ENCODE results near the gene MECP2. TPM values are rescaled to one million over a fixed set of nuclear protein-coding genes. Genes with fewer than 3 reads are reported as not detected.
"Not testable (repeated sequence)": the region's sequence is repeated elsewhere in the genome, so short reads cannot be mapped to it uniquely, and the experiment has no call there.

Gene MECP2
- total RNA-seq, 2 experiments from 2014 or later = 81.1 to 84.5 TPM

DNA sequence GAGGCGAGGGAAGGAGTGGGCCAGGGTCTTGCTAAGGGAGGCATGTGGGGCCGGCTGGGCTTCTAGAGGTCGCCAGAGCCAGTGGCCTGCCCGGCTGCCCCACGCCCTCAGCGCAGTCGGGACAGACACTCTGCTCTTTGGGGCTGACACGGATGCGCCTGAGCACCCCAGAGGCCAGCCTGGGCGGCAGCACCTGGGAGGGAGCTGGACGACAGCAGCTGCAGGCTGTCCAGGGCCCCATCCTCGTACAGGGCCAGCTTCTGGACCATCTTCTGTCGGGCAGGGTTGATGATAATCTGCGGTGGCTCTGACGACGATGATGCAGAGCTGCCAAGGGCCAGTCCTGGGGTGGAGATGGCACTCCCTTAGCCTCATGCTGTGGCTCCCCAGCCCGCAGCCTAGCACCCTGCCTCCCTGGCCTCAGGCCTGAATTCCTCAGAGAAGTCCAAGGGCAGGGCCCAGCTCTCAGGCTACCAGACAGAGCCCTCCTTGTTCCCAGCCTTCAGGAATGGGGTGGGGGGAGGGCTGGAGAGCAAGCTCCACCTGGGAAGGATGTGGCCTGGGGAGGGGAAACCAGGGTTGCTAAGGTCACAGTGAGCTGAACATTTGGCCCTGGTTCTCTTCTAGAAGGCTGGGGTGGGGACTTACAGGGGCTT, 85.1 kb downstream of the MECP2 start:
- Mint-ChIP-seq H3K27me3 (no peaks in the 10 kb centered on the region), H3K4me3 (no peak overlapping the region), H3K36me3 (peaks cover 19% of the 10 kb centered on the region), H3K27ac (no peak overlapping the region), H3K4me1 (peaks cover 22% of the 10 kb centered on the region), H3K9me3 (ENCODE audit: low read depth) (no peaks in the 10 kb centered on the region)
- DNase-seq (no peak), ATAC-seq (no peak)
- CTCF ChIA-PET = interaction anchor here (0.5 to 3.7 kb wide), 9 partner anchors 9 to 296 kb away, joined by 3 to 40 read pairs (median 3); partner anchors contain the start of genes HCFC1 and TMEM187

DNA sequence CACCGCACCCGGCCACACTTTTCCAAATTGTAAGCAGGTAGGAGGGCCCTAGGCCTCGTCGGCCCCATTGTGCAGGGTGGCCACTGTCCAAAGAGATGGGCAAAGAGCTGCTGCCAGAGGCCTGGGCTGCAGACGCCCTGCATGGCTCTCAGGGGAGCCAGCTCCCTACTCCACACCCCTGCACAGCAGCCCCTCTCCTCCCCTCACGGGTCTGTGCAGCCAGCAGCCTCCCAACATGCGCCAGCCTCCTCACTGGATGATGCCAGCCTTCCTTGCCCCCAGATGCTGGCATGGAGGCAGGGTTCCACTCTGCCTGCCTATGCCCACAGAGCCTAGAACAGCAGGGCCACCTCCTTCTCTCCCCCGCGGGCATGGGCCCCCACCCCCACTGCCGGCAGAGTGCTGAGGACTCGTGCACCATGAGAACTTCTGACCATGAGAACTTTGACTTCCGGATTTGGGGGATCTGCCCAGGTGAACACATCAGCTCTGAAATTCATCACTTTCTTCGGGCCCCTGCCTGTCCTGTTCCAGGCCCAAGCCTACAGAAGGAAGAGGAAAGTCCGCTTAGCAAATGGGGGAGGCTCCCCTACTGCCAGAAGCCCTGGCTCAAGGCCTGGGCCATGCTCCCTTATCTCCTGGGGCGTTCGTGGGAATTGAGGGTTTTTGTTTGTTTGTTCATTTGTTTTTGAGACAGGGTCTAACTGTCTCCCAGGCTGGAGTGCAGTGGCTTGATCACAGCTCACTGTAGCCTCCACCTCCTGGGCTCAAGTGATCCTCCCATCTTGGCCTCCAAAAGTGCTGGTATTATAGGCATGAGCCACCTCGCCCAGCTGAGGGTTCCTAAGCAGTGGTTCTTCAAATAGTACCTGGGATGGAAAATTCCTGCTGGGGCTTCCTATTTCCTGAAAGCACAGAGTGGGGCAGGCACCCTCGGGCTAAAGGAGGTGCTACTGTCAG, 85.9 kb downstream of the MECP2 start:
- H3K36me3 Mint-ChIP-seq = peaks cover 20% of the 10 kb centered on the region

DNA sequence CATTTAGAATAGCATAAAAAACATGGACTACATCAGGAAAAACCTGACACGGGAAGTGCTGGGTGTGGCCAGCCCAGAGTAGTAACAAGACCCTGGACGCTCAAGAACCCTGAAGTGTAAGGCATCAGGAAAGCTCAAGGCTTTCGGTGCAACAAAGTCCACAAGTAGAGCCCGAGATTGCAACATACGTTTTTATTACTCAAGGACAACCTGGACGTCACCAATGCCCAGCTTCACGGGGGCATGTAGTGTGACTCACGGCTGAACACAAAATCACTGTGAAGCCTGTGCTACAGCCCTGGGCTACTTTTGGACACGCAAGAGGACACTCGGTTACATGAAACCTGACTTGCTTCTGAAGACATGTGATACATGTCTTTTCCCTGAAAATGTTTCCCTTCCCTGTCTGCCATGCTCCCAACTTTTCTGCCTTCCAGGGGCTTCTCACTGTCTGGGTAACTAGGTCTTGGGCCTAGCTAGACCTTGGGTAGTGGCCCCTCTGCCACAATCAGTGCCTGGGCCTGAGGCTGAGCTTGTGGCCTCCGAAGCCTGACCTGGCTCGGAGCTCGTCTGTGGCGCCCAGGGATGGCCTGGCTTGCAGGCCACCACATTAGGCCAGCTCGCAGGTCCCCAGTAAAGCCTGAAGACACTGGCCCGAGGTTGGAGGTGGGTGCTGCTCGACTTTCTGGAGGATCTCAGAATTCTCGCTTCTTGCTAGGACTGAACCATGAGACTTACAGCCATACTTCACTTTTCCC, 87.0 kb downstream of the MECP2 start:
- no peaks in the 10 kb centered on the region for H3K9me3 Mint-ChIP-seq (ENCODE audit: low read depth)
- no peak overlapping the region for H3K27ac Mint-ChIP-seq
- H3K4me1 Mint-ChIP-seq = peaks cover 13% of the 10 kb centered on the region
- CTCF ChIA-PET = interaction anchor here (0.7 to 1.5 kb wide), 3 partner anchors 9 to 71 kb away, joined by 3 read pairs; no protein-coding TSS in a partner anchor
- H3K4me3 Mint-ChIP-seq = no peak overlapping the region
- no peaks in the 10 kb centered on the region for H3K27me3 Mint-ChIP-seq
- DNase-seq (no peak), ATAC-seq (no peak)
- H3K36me3 Mint-ChIP-seq = peaks cover 24% of the 10 kb centered on the region

More for the DNA sequence above, 85.9 kb downstream of the MECP2 start:
- H3K9me3 Mint-ChIP-seq (ENCODE audit: low read depth) = no peaks in the 10 kb centered on the region
- H3K27me3 Mint-ChIP-seq = no peaks in the 10 kb centered on the region
- H3K27ac Mint-ChIP-seq = no peak overlapping the region
- CTCF ChIA-PET = interaction anchor here (1.2 to 3.7 kb wide), 2 partner anchors 10 to 30 kb away, joined by 3 to 40 read pairs; no protein-coding TSS in a partner anchor
- peaks cover 22% of the 10 kb centered on the region for H3K4me1 Mint-ChIP-seq
- ATAC-seq = no peak
- H3K4me3 Mint-ChIP-seq = no peak overlapping the region
- DNase-seq = no peak

DNA sequence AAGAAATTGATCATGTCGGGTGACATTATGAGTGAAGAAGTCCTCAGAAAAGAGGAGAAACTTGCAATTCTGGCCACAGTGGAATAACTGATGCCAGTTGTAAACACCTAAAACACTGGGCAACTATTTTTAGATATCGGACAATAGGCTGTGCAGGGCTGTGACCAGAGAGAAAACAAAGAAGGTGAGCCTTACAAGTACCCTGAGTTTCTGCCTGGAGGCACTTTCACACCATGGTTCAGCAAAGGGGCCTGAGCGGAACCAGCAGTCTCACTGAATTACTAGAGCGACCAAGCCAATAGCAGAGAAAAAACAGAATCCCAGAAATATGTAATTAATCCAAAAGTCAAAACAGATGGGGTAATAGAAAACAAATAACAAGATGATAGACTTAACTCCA, 89.0 kb downstream of the MECP2 start:
- Mint-ChIP-seq H3K4me3 (no peak overlapping the region), H3K36me3 (peaks cover 24% of the 10 kb centered on the region), H3K27me3 (no peaks in the 10 kb centered on the region), H3K4me1 (peaks cover 9% of the 10 kb centered on the region), H3K9me3 (ENCODE audit: low read depth) (no peaks in the 10 kb centered on the region), H3K27ac (no peak overlapping the region)
- DNase-seq = no peak
- CTCF ChIA-PET = no interaction called here
- no peak for ATAC-seq

DNA sequence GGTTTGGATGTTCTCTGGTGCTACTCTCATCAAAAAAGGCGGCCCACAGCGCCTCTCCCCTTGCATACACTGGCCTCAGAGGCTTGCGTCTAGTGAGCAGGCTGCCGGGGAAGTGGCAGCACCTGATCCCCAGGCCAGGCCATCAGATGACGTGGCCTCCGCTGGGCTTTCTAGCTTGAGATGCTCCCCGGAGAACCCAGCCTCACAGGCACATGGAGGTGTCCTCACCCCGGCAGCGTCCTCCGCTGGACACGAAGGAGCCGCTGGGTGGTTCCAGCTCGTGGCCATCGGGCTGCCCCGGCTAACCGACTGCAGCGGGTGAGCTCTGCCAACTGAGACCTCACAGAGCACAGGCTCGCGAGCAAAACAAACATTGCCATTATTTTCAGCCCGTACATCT, 90.6 kb downstream of the MECP2 start:
- Mint-ChIP-seq H3K27ac (no peak overlapping the region), H3K4me1 (peaks cover 18% of the 10 kb centered on the region), H3K27me3 (no peaks in the 10 kb centered on the region), H3K4me3 (no peak overlapping the region), H3K9me3 (ENCODE audit: low read depth) (no peaks in the 10 kb centered on the region), H3K36me3 (peaks cover 24% of the 10 kb centered on the region)
- CTCF ChIA-PET = no interaction called here
- DNase-seq (no peak), ATAC-seq (no peak)

DNA sequence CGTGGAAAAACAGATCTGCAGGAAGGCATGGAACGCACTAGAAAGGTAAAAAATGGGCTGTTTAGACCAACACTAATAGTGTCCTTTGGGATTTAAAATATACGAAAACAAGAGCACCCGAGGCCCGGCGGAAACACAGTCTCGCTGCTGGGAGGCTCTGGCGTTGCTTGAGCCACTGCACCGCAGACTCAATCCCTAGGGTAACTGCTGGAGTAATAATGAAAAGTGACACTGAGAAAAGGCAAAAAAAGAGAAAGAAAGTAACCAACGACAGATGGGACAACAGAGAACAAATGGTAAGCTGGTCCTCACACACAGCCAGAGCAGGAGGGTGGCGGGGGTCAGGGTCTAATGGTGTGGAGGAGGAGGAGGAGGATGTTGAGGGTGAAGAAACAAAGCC, 93.2 kb downstream of the MECP2 start:
- CTCF ChIA-PET = interaction anchor here (1.5 to 7.7 kb wide), 2 partner anchors 9 to 24 kb away, joined by 3 to 40 read pairs; no protein-coding TSS in a partner anchor
- no peak overlapping the region for H3K4me3 Mint-ChIP-seq
- peak overlapping the region; percentile 1 for H3K27ac Mint-ChIP-seq
- peaks cover 17% of the 10 kb centered on the region for H3K36me3 Mint-ChIP-seq
- DNase-seq (no peak), ATAC-seq (no peak)
- H3K9me3 Mint-ChIP-seq (ENCODE audit: low read depth) = no peaks in the 10 kb centered on the region
- H3K27me3 Mint-ChIP-seq = no peaks in the 10 kb centered on the region
- peaks cover 23% of the 10 kb centered on the region for H3K4me1 Mint-ChIP-seq

DNA sequence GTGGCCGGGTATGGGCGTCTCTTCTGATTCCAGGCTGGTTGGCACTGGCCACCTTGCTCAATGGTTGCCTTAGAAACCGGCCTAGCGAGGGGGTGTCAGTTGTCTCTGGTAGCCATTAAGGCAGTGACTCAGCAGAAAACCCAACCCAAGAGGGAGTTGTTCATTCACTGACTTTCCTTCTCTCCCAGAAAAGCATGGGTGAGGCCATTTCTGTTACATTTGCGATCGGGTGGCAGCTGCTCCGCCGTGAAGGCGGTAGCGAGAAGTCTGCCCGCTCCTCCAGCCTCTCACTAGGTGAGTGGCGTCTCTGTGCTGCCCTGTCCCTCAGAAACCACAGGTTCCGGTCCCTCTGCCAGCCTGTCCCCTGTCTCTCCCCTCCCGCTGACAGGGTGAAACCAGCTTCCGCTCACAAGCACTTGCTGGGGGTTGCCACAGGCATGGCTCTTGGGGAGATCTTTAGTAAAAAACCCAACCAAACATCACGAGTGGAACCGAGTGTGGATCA, 95.2 kb downstream of the MECP2 start:
- ATAC-seq (peak; percentile 88), DNase-seq (peak; percentile 76)
- Mint-ChIP-seq H3K27ac (peak overlapping the region; percentile 88), H3K4me1 (peaks cover 16% of the 10 kb centered on the region), H3K36me3 (peaks cover 9% of the 10 kb centered on the region), H3K27me3 (no peaks in the 10 kb centered on the region), H3K9me3 (ENCODE audit: low read depth) (no peaks in the 10 kb centered on the region), H3K4me3 (peak overlapping the region; percentile 54)
- CTCF ChIA-PET = interaction anchor here (1.5 to 7.7 kb wide), 2 partner anchors 11 to 17 kb away, joined by 3 to 40 read pairs; no protein-coding TSS in a partner anchor

DNA sequence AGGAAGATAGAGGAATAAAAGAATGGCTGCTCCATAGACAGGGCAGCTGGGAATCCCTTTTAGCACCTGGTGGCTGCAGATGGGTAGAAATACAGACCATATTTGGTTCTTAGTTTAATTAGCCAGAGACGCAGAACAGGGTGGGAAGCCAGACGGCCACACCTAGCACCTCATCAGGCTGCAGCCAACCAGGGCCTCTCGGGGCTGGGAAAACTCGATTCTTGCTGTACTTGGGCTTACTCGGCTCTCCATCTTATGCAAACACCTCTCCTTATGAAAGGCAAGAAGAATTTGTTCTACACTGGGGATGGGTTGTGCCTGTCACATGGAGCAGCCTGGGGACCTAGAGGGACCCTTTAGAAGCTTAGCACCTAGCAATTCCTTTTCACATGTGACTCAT, 97.5 kb downstream of the MECP2 start:
- Mint-ChIP-seq H3K9me3 (ENCODE audit: low read depth) (no peaks in the 10 kb centered on the region), H3K4me1 (peaks cover 16% of the 10 kb centered on the region), H3K36me3 (peaks cover 2% of the 10 kb centered on the region), H3K27ac (no peak overlapping the region), H3K4me3 (no peak overlapping the region), H3K27me3 (no peaks in the 10 kb centered on the region)
- ATAC-seq (no peak), DNase-seq (no peak)
- CTCF ChIA-PET = interaction anchor here (7.7 kb wide), 1 partner anchor 13 kb away, joined by 40 read pairs; no protein-coding TSS in a partner anchor

DNA sequence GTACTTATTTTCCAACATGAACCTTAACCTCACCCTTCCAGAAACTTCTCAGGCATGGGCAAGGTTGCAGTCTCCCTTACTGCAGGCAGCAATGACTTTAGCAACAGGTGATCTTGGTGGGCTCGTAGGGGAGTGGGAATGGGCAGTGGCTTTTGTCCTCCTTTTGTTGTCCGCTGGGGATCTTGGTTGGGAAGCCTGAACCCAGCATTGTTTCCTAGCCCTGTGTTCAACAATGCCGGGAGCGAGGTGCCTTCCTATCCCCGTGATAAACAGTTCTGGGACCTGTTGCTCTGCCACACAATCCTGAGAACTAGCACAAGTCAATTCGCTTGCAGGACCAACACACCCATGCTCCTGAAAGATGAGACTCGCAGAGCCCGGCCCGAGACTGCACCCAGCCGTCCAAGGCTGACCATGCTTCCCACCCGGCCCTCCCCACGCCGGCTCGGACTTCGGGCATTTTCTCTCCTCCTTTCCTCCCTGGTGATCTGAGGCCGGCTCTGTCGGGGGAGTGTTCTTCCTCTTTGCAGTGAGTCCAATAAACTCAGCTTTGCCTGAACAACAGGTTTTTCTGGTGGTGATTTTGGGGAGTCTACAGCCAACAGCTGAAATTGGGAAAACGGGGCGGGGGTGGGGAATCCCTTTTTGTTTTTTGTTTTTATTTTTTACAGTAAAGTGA, 98.0 kb downstream of the MECP2 start:
- DNase-seq (no peak), ATAC-seq (no peak)
- Mint-ChIP-seq H3K9me3 (ENCODE audit: low read depth) (no peaks in the 10 kb centered on the region), H3K36me3 (peaks cover 2% of the 10 kb centered on the region), H3K27ac (no peak overlapping the region), H3K27me3 (no peaks in the 10 kb centered on the region), H3K4me1 (peaks cover 16% of the 10 kb centered on the region), H3K4me3 (no peak overlapping the region)
- CTCF ChIA-PET = interaction anchor here (0.7 to 7.7 kb wide), 2 partner anchors 14 to 19 kb away, joined by 3 to 40 read pairs; no protein-coding TSS in a partner anchor

DNA sequence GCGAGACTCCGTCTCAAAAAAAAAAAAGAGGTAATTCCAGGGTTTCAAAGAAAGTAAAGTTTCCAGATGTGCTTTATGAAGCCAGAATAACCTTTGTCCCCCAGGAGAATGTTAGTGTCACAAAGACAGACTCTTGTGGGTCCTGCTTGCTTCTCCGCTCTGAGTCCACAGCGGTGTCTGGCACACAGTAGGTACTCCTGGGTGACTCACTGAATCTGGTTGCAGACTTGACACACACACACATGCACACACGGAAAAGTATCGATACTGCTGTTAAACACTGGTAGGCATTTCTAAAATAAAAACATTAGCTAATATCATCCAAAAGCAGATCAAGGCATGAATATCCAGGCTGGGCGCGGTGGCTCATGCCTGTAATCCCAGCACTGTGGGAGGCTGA, 102.0 kb downstream of the MECP2 start:
- Mint-ChIP-seq H3K27me3 (no peaks in the 10 kb centered on the region), H3K9me3 (ENCODE audit: low read depth) (no peaks in the 10 kb centered on the region), H3K36me3 (no peaks in the 10 kb centered on the region), H3K4me1 (peaks cover 4% of the 10 kb centered on the region), H3K4me3 (no peak overlapping the region), H3K27ac (no peak overlapping the region)
- CTCF ChIA-PET = no interaction called here
- ATAC-seq (no peak), DNase-seq (no peak)

DNA sequence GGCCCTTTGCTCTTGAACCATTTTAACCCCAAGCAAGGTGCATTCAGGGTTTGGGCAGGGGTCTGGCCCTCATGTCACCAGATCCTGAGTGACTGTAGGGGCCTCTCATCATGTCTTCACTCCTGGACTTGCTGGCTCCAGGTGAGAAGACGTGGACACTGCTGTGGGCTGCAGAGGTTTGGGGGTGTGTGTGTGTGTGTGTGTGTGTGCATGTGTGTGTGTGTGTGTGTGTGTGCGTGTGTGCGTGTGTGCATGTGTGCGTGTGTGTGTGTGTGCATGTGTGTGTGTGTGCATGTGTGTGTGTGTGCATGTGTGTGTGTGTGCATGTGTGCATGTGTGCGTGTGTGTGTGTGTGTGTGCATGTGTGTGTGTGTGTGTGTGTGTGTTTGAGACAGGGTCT, 103.1 kb downstream of the MECP2 start:
- CTCF ChIA-PET; ATAC-seq; H3K4me3 Mint-ChIP-seq; H3K27ac Mint-ChIP-seq; H3K9me3 Mint-ChIP-seq (ENCODE audit: low read depth); H3K27me3 Mint-ChIP-seq; H3K36me3 Mint-ChIP-seq; DNase-seq: not testable (repeated sequence)
- H3K4me1 Mint-ChIP-seq = peaks cover 13% of the 10 kb centered on the region

DNA sequence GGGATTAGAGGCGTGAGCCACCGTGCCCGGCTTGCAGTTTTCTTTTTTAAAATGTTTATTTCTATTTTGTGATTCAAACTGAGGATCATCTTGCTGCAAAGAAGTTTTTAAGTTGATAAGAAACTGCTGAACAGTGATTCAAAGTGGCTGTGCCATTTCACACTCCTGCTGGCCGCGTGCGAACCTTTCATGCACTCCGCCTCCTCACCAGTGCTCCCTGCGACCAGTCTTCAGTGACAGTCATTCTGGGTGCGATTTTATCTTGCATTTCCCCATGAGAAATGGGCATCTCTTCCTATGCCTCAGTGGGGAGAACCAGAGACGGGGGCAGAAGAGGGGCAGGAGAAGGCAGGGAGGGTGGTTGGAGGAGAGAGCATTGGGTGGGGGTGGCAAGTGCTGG, 103.5 kb downstream of the MECP2 start:
- DNase-seq (no peak), ATAC-seq (no peak)
- no peaks in the 10 kb centered on the region for H3K9me3 Mint-ChIP-seq (ENCODE audit: low read depth)
- H3K4me1 Mint-ChIP-seq = peaks cover 16% of the 10 kb centered on the region
- CTCF ChIA-PET = no interaction called here
- no peak overlapping the region for H3K27ac Mint-ChIP-seq
- no peak overlapping the region for H3K4me3 Mint-ChIP-seq
- no peaks in the 10 kb centered on the region for H3K27me3 Mint-ChIP-seq
- no peaks in the 10 kb centered on the region for H3K36me3 Mint-ChIP-seq
